Esophagus squamous epithelium (tissue), 5 donors: Measurements from ENCODE around the gene SNRK. TPM values are rescaled to one million over a fixed set of nuclear protein-coding genes. Genes with fewer than 3 reads are reported as not detected.
A peak's percentile ranks its signal among the peaks of the same experiment; 100 is the strongest.

Experiments used
- DNase-seq: peaks from one replicate; lab custom pipeline; 2025; lab: John Stamatoyannopoulos, UW
- H3K27ac ChIP-seq, 4 donors: fragments of 200-600 bp; sonication (generic); one replicate each; pipeline ENCODE4 v1.5.1; 2016 to 2019; ENCODE audit warnings: mild to moderate bottlenecking in 1 of 4
- H3K27me3 ChIP-seq, 4 donors: fragments of 200-600 bp; sonication (generic); 1 replicate in 3 of 4; 2 replicates in 1 of 4; pipeline versions ENCODE4 v1.5.1 to v1.6.0; 2017 to 2021; ENCODE audit warnings: antibody characterized with exemption in 1 of 4
- H3K36me3 ChIP-seq, 3 donors: fragments of 200-600 bp; sonication (generic); one replicate each; pipeline ENCODE4 v1.5.1; 2016 to 2019
- H3K4me1 ChIP-seq, 3 donors: fragments of 200-600 bp; sonication (generic); one replicate each; pipeline ENCODE4 v1.5.1; 2017 to 2019
- H3K4me3 ChIP-seq, 4 donors: fragments of 200-600 bp; sonication (generic); 1 replicate in 3 of 4; 2 replicates in 1 of 4; pipeline ENCODE4 v1.5.1; 2016 to 2019; ENCODE audit warnings: mild to moderate bottlenecking in 2 of 4, moderate library complexity in 1 of 4
- H3K9me3 ChIP-seq, 3 donors: fragments of 200-600 bp; sonication (generic); one replicate each; pipeline ENCODE4 v1.5.1; 2016 to 2019
- CTCF ChIP-seq, 6 experiments: fragments of 450-650 bp in 4 of 6; fragments of 200-600 bp in 2 of 6; sonication (generic) in 2 of 6; IDR thresholded peaks; one replicate each; pipeline ENCODE4 v1.5.1; 2016 to 2019; ENCODE audit warnings: antibody characterized with exemption in 6 of 6, mild to moderate bottlenecking in 4 of 6, moderate library complexity in 4 of 6
- POLR2A ChIP-seq, 4 donors: fragments of 450-650 bp; IDR thresholded peaks; one replicate each; pipeline ENCODE4 v1.6.1; 2017; ENCODE audit warnings: antibody characterized with exemption in 4 of 4, mild to moderate bottlenecking in 4 of 4, moderate library complexity in 3 of 4
- WGBS, 2 donors: methylation state at CpG; one replicate each; pipeline ENCODE4 v1.1.5; 2018; 5-methylcytosine and 5-hydroxymethylcytosine counted together
- intact Hi-C: fragments of 100-400 bp; cut with DNase I; formaldehyde crosslinking; loops from one replicate; pipeline ENCODE4 v1.15.0; 2022
- total RNA-seq, 4 donors: library from RNA; depleted of rRNA; stranded (reverse); fragments of >200 nt; gene quantifications; one replicate each; pipeline ENCODE4 v1.1.0, GENCODE V29; 2016
- donor health status: DM: yes; HTN: yes; CAD: no.

SNRK gene
- total RNA-seq, 4 donors from 2014 or later = 27.0 to 42.0 (median 29.5) TPM

- intact Hi-C loops = no loop called here
- Histone ChIP-seq H3K27ac (peak overlapping the region; percentile 32 to 91 (median 54)), H3K27me3 (no peaks in the 10 kb centered on the region), H3K4me3 (peak overlapping the region in 2 of 4 donors; percentile 4 to 91), H3K4me1 (peaks cover 11 to 91% (median 47%) of the 10 kb centered on the region in 3 donors), H3K36me3 (no peaks in the 10 kb centered on the region), H3K9me3 (no peaks in the 10 kb centered on the region)
- TF ChIP-seq POLR2A (IDR thresholded peaks at IDR 0.05) (no peak), CTCF (IDR thresholded peaks at IDR 0.05) (no peak)
- no peak for DNase-seq
- 20 to 21% methylated on average over 4 of the region's 4 CpGs for WGBS, 2 donors
These were observed 4.6 kb downstream of the SNRK start for GRCh38 chr3:43290956-43291355.

- WGBS, 2 donors = 73 to 88% methylated on average over 1 of the region's 1 CpG
- peaks cover 11 to 94% (median 53%) of the 10 kb centered on the region in 3 donors for H3K4me1 ChIP-seq
- no peaks in the 10 kb centered on the region for H3K27me3 ChIP-seq
- no peak for DNase-seq
- no peak for TF ChIP-seq CTCF (IDR thresholded peaks at IDR 0.05)
- no peak for TF ChIP-seq POLR2A (IDR thresholded peaks at IDR 0.05)
- no peaks in the 10 kb centered on the region for H3K9me3 ChIP-seq
- no peaks in the 10 kb centered on the region for H3K36me3 ChIP-seq
- H3K27ac ChIP-seq = peak overlapping the region; percentile 32 to 91 (median 54)
- H3K4me3 ChIP-seq = peak overlapping the region in 2 of 4 donors; percentile 4 to 91
- intact Hi-C loops = no loop called here
These were observed 5.2 kb downstream of the SNRK start for GRCh38 chr3:43291546-43291945.

GRCh38 chr3:43294975-43295374 lies 8.6 kb downstream of the SNRK start:
- TF ChIP-seq POLR2A (IDR thresholded peaks at IDR 0.05) (no peak), CTCF (IDR thresholded peaks at IDR 0.05) (no peak)
- Histone ChIP-seq H3K27me3 (no peaks in the 10 kb centered on the region), H3K36me3 (no peaks in the 10 kb centered on the region), H3K9me3 (no peaks in the 10 kb centered on the region), H3K4me1 (peaks cover 18 to 99% (median 48%) of the 10 kb centered on the region in 3 donors), H3K4me3 (no peak overlapping the region), H3K27ac (no peak overlapping the region)
- no peak for DNase-seq
- WGBS, 2 donors = 40 to 65% methylated on average over 1 of the region's 1 CpG
- intact Hi-C loops = no loop called here

GRCh38 chr3:43296565-43296964 lies 10.2 kb downstream of the SNRK start:
- Histone ChIP-seq H3K4me1 (peaks cover 11 to 91% (median 32%) of the 10 kb centered on the region in 3 donors), H3K27ac (no peak overlapping the region)

GRCh38 chr3:43298292-43298691 lies 12.0 kb downstream of the SNRK start:
- DNase-seq = no peak
- 79 to 82% methylated on average over 2 of the region's 2 CpGs for WGBS, 2 donors
- H3K4me1 ChIP-seq = peaks cover 11 to 86% (median 30%) of the 10 kb centered on the region in 3 donors
- no peak overlapping the region for H3K27ac ChIP-seq
- no peak overlapping the region for H3K4me3 ChIP-seq
- H3K27me3 ChIP-seq = no peaks in the 10 kb centered on the region
- no peak for TF ChIP-seq CTCF (IDR thresholded peaks at IDR 0.05)
- no peak for TF ChIP-seq POLR2A (IDR thresholded peaks at IDR 0.05)
- H3K9me3 ChIP-seq = no peaks in the 10 kb centered on the region
- peaks cover 0 to 11% (median 0%) of the 10 kb centered on the region in 3 donors for H3K36me3 ChIP-seq
- intact Hi-C loops = no loop called here

More at GRCh38 chr3:43296565-43296964, 10.2 kb downstream of the SNRK start:
- Histone ChIP-seq H3K36me3 (peaks cover 0 to 7% (median 0%) of the 10 kb centered on the region in 3 donors), H3K4me3 (no peak overlapping the region), H3K27me3 (no peaks in the 10 kb centered on the region), H3K9me3 (no peaks in the 10 kb centered on the region)
- DNase-seq = no peak
- TF ChIP-seq POLR2A (IDR thresholded peaks at IDR 0.05) = no peak
- WGBS, 2 donors = 0 to 6% methylated on average over 1 of the region's 1 CpG
- intact Hi-C loops = no loop called here
